ENCODE measurements around the gene CERS6.

DNA sequence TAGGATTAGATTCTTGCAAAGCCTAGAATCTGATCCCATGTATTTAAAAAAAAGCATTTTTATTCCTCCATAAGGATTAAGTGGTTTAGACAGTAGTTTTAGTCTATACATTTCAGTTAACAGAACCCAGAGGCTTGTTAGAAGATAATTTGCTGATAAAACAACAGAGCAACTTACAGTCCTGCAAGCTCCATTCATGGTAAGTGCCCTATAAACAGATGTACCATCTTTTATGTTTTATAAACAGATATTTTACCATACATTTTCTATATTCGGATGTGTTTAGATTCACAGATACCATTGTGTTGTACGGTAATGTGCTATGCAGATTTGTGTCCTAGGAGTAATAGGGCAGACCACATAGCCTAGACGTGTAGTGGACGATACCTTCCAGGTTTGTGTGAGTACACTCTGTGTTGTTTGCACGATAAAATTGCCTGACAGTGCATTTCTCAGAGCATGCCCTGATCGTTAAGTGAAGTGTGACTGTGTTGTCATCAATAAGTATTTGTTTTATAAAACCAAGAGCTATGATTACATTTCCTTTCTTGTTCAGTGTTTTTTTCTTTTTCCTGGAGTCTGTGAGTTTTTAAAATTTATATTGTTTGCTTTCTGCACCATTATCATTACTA lies 54.2 kb downstream of the CERS6 start:
- TF ChIP-seq POLR2A (IDR thresholded peaks at IDR 0.05; ENCODE audit: low read depth, low read length) (no peak), HDAC2 (IDR thresholded peaks at IDR 0.05) (no peak)
- TF ChIP-seq, protein P1, sequence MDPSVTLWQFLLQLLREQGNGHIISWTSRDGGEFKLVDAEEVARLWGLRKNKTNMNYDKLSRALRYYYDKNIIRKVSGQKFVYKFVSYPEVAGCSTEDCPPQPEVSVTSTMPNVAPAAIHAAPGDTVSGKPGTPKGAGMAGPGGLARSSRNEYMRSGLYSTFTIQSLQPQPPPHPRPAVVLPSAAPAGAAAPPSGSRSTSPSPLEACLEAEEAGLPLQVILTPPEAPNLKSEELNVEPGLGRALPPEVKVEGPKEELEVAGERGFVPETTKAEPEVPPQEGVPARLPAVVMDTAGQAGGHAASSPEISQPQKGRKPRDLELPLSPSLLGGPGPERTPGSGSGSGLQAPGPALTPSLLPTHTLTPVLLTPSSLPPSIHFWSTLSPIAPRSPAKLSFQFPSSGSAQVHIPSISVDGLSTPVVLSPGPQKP (IDR thresholded peaks at IDR 0.05; ENCODE audit: low read depth, low read length): no peak

Data from GM12878 (cell line).